K562 (cell line): Measurements from ENCODE around the gene OR10G8. TPM values are rescaled to one million over a fixed set of nuclear protein-coding genes. Genes with fewer than 3 reads are reported as not detected.
A peak's percentile ranks its signal among the peaks of the same experiment; 100 is the strongest.

Source experiments
- CBFA2T2 ChIP-seq: fragments of 450-650 bp; conservative IDR thresholded peaks from 2 replicates; pipeline ENCODE4 v1.6.1; 2017; ENCODE audit warnings: mild to moderate bottlenecking
- CGGBP1 ChIP-seq: fragments of 250-450 bp; sonication (Bioruptor Pico); IDR thresholded peaks from 2 replicates; pipeline ENCODE4 v1.9.0; 2021; ENCODE audit warnings: mild to moderate bottlenecking
- CSDE1 ChIP-seq, 2 experiments: fragments of 450-650 bp; IDR thresholded peaks; 2 replicates each; pipeline ENCODE4 v1.6.1; 2016; ENCODE audit warnings: mild to moderate bottlenecking in 1 of 2
- ESRRB ChIP-seq: fragments of 250-450 bp; sonication (Bioruptor Pico); IDR thresholded peaks from 2 replicates; pipeline ENCODE4 v1.5.0; 2020; ENCODE audit warnings: mild to moderate bottlenecking, moderate library complexity, borderline replicate concordance
- ILK ChIP-seq: fragments of 450-650 bp; IDR thresholded peaks from 2 replicates; pipeline ENCODE4 v1.6.1; 2016; ENCODE audit warnings: missing genetic modification characterization, low read depth, mild to moderate bottlenecking, missing compliant biosample characterization, moderate library complexity, borderline replicate concordance
- KDM2B ChIP-seq: fragments of 250-450 bp; sonication (Bioruptor Pico); IDR thresholded peaks from 2 replicates; pipeline ENCODE4 v1.8.0; 2021; ENCODE audit warnings: mild to moderate bottlenecking, moderate library complexity
- NFYB ChIP-seq: IDR thresholded peaks from 2 replicates; pipeline ENCODE4 v1.6.1; 2011; ENCODE audit warnings: mild to moderate bottlenecking, moderate library complexity; ENCODE audit not compliant: insufficient read length; ENCODE audit errors: extremely low read depth
- PHB2 ChIP-seq: fragments of 450-650 bp; IDR thresholded peaks from 2 replicates; pipeline ENCODE4 v1.6.1; 2017; ENCODE audit warnings: low read depth
- PTRF ChIP-seq: fragments of 450-650 bp; IDR thresholded peaks from 2 replicates; pipeline ENCODE4 v1.6.1; 2016; ENCODE audit warnings: mild to moderate bottlenecking, missing genetic modification characterization, missing compliant biosample characterization
- RNF2 ChIP-seq: sonication (generic); IDR thresholded peaks from 2 replicates; pipeline ENCODE4 v1.6.1; 2016
- TFAP4 ChIP-seq: sonication (generic); formaldehyde crosslinking; IDR thresholded peaks from 2 replicates; pipeline ENCODE4 v1.8.0; 2022; ENCODE audit warnings: missing genetic modification reagents, mild to moderate bottlenecking, moderate library complexity, borderline replicate concordance
- ZHX1 ChIP-seq: fragments of 150-350 bp; conservative IDR thresholded peaks from 2 replicates; pipeline ENCODE4 v1.6.1; 2014; ENCODE audit warnings: low read length
- ZNF398 ChIP-seq: fragments of 250-450 bp; sonication (Bioruptor Pico); IDR thresholded peaks from 2 replicates; pipeline ENCODE4 v1.8.0; 2021; ENCODE audit warnings: moderate library complexity, mild to moderate bottlenecking, inconsistent platforms
- ZNF512 ChIP-seq: IDR thresholded peaks from 2 replicates; pipeline ENCODE4 v1.6.1; 2016; ENCODE audit warnings: missing genetic modification characterization, missing compliant biosample characterization
- ZNF57 ChIP-seq: fragments of 450-650 bp; formaldehyde crosslinking; IDR thresholded peaks from 2 replicates; pipeline ENCODE4 v1.4.0; 2020; ENCODE audit warnings: mild to moderate bottlenecking, moderate library complexity
- ZNF592 ChIP-seq: fragments of 450-650 bp; IDR thresholded peaks from 2 replicates; pipeline ENCODE4 v1.6.1; 2017; ENCODE audit warnings: antibody characterized with exemption, mild to moderate bottlenecking
- polyA plus RNA-seq, 8 experiments: library from polyadenylated mRNA; depleted of rRNA in 4 of 8; stranded (reverse) in 5 of 8; unstranded in 3 of 8; fragments of >200 nt; fragmentation: Nextera tagmentation in 2 of 8; fragmentation: Illumina TruSeq in 1 of 8; extraction: Ambion mirVana in 2 of 8; extraction: Trizol in 1 of 8; gene quantifications; 2 replicates each; pipeline versions ENCODE4 v1.2.1 to v1.2.3, GENCODE V29; 2011 to 2014; ENCODE audit warnings: inconsistent platforms in 1 of 8, missing spikeins in 1 of 8
- total RNA-seq, 7 experiments: library from RNA; depleted of rRNA in 6 of 7; stranded (reverse); fragments of >200 nt in 6 of 7; fragmentation: Illumina TruSeq in 2 of 7; extraction: Trizol in 2 of 7; gene quantifications; 2 replicates each; pipeline versions ENCODE4 v1.2.1 to v1.2.3, GENCODE V29; 2011 to 2021; ENCODE audit warnings: low replicate concordance in 1 of 7

The OR10G8 gene
- total and polyA plus RNA-seq, 9 of the 15 experiments (the other 6 are each of a cell fraction or from before 2014, with no cell fraction given) = not detected

GRCh38 chr11:124079631-124080326 is 53.2 kb downstream of the OR10G8 start (continued):
- TF ChIP-seq ZNF398 = no peak
- no peak for TF ChIP-seq KDM2B
- TF ChIP-seq CBFA2T2 = peak; percentile 96
- TF ChIP-seq ZHX1 = no peak
- peak; percentile 83 for TF ChIP-seq TFAP4
- peak; percentile 14; the same call in 1 of the 2 replicates for TF ChIP-seq PTRF (tag)
- TF ChIP-seq ILK (tag) = no peak
- TF ChIP-seq ZNF57 (CRISPR knock-in tag) = 0 out of 2 replicates have a peak, but pooled peaks have one; percentile 21
- no peak for TF ChIP-seq ESRRB (CRISPR knock-in tag)
- no peak for TF ChIP-seq CSDE1 (IDR thresholded peaks at IDR 0.05)
- peak; percentile 87 for TF ChIP-seq PHB2
- TF ChIP-seq RNF2 = peak; percentile 76
- TF ChIP-seq CGGBP1 (CRISPR knock-in tag) = no peak
- TF ChIP-seq NFYB = no peak
- TF ChIP-seq ZNF592 = peak; percentile 79
- TF ChIP-seq ZNF512 (tag) = no peak
